Left colon (tissue), 2 donors: ENCODE measurements around the gene PKNOX2. TPM values are rescaled to one million over a fixed set of nuclear protein-coding genes. Genes with fewer than 3 reads are reported as not detected.

Source experiments
- ATAC-seq: fragments of 200-7000 bp; cut with Tn5 transposase; one replicate; pipeline ENCODE4 v1.9.1; 2020; ENCODE audit warnings: mild to moderate bottlenecking, moderate library complexity
- DNase-seq, 2 donors: peaks; one replicate each; pipeline ENCODE4 v3.0.0-alpha.2; 2020
- intact Hi-C, 2 donors: fragments of 100-400 bp; cut with DNase I in 1 of 2; cut with micrococcal nuclease in 1 of 2; formaldehyde crosslinking; loops; one replicate each; pipeline versions ENCODE4 v1.11.2 to v1.14.0; 2022; cut with DNase I, micrococcal nuclease
- total RNA-seq, 2 donors: library from RNA; stranded (reverse); fragmentation: NEBNext Ultra II Directional; extraction: Animal tissue kit (Norgen Biotek cat#: 25700); gene quantifications; one replicate each; pipeline ENCODE4 v1.2.1, GENCODE V29; 2021
- donor health status: DM: no; HTN: no; CAD: no.
- donor health status: DM: yes; HTN: yes; CAD: no.

The PKNOX2 gene
- total RNA-seq, 2 donors from 2014 or later: 0.49 to 1.5 TPM

DNA sequence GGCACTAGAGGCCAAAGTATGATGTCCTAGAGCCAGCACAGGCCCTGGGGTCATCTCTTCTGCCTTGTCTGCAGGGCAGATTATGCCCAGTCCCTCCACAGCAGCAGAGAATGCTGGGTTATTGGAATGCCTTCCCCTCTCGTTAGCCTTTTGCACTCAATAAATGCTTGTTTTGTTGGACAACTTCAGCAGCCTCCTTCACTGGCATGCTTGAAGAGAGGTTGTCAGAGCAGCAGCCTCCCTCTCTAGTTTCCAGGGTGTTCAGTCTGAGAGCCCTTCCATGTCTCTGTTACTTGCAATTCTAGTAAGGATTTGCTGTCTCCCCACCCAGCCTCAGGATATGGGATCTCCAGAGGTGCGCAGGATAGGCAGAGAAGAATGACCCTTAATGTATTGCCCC lies 82.9 kb downstream of the PKNOX2 start:
- DNase-seq (no peak), ATAC-seq (no peak)
- intact Hi-C loops: no loop called here

DNA sequence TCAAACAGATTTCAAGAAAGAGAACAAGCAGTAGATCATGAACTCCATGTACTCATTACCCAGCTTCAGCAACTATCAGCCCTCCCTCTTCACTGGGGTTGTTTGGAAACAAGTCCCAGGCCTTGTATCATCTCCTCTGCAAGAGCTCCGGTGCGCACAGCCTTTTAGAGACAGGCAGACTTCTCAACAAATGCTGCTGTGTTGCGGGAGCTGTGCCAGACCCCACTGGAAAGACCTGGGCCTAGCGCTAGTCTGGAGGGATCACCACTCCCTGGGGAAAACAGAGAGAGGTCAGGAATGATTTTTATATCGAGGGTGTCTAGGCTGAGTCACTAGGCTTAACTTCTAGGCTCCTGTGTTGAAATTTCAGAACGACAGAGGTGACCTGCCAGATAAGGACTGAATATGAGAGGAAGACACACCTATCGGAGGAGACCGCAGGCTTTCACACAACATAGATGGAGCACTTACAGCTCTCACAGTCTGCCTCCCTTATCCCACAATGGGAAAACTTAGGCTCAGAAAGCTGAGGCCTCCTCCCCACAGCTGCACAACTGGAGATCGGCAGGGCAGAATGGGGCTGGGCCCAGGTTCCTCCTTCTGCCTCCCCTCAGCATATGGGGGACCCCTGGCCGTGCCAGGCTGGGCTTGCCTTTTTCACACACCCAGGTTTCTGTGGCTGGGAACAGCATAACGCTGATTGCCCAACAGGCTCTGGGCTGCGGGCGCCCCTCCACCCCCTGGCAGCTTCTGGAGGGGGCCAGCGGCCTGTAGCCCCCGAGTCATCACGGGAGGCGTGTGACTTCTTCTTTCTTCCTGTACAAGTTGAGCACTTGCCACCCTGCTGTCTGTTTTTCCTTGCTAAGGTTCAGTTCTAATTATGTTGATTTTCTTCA lies 86.0 kb downstream of the PKNOX2 start:
- intact Hi-C loops: no loop called here
- no peak for ATAC-seq
- no peak for DNase-seq

DNA sequence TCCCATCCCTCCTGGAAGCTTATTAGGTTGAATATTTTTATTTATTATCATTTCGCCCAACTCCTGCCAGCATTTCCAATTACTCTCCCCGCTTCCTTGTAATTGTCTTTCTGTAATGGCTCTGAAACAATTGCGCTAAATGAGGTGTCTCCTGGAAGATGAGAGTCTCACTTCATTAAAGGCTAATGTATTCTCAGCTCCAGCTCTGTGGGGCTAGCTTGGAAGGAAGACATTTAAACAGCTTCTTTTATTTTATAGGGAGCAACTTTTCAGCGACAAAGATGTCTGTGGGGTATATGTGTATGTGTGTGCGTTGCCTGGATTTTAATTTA lies 86.6 kb downstream of the PKNOX2 start:
- ATAC-seq (no peak), DNase-seq (no peak)
- intact Hi-C loops: no loop called here

DNA sequence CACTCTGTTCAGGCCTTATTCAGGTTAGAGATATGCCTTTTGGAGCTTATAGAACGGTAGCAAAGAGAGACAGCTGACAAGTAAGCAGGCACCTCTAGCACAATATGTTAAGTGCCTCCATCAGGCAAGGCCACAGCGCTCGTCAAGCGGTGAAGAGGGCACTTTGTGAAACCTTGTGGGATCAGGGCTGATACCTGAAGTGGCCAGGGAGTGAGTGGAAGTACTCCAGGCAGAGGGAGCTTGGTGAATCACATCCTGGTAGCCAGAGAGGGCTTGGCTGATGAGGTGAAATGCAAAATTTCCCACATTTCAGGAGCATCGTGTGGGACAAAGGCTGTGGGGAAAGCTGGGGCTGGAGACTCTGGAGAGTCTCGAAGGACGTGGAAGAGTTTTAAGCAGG lies 87.4 kb downstream of the PKNOX2 start:
- ATAC-seq (no peak), DNase-seq (no peak)
- intact Hi-C loops: no loop called here

DNA sequence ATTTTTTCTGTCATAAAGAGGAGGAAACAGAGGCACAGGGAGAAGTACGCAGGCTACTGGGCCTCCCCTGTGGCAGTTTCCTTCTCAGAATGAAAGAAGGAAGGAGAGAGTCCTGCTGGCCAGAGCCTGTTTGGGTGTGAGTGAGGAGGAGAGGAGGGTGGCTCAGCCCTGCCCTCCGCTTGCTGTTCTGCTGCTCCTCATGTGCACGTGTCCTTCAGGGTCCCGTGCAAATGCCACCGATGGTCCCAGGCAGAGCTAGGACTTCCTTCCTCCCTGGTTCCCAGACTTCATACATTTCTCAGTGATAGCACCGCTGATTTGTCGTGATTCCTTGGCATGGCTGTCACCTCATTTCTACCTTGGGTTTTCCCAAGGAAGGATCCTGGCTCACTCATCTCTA lies 88.7 kb downstream of the PKNOX2 start:
- no peak for DNase-seq
- intact Hi-C loops: no loop called here
- no peak for ATAC-seq

GRCh38 chr11:125253795-125254525 lies 89.4 kb downstream of the PKNOX2 start:
- DNase-seq (no peak), ATAC-seq (no peak)
- intact Hi-C loops: no loop called here

DNA sequence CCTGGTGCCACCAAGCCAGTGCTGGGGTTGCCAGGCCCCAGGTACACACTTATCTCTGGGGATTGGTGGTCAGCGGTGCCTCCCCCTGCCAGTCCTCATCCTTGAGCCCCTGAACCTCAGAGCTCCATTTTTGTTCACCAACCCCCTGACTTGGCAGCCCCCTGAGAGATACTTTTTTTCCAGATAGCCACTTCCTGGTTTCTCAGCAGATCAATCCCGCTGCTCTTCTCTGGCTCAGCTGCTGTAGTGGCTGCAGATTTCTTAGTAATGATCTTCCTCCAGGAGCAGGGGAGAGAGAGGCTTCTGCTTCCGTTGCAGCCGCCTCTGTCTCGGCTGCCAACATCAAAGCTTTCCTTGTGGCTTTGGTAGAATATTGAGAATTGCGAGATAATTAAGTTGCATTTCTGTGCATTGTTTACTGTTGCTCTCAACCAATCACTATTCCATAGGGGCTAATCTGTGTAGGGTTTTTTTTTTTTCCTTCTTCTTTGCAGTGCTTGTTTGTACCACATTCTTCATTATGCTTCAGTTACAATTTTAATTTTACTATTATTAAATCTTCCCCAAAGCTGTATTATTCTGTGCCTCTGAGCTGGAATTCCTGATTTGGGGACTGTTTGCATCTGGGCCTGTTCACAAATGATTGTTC lies 92.1 kb downstream of the PKNOX2 start:
- intact Hi-C loops: no loop called here
- no peak for DNase-seq
- ATAC-seq: no peak

DNA sequence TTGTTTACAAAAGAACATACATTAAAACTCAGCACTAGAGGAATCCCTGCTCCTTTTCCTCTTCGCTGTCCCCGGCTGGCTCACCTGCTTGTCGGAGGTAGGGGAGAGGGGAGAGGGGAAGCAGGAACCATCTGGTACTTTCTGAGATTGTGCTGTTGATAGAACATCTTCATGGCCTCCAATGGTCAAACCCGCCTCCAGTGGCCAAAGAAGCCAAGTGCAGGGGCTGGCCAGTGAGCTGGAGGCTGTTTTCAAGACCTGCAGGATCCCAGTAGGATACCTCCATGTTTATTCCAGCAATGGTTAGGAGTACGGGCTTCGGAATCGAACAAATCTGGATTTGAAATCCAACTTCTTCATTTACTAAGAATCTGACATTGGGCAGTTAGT lies 92.6 kb downstream of the PKNOX2 start:
- intact Hi-C loops: no loop called here
- ATAC-seq (no peak), DNase-seq (no peak)

DNA sequence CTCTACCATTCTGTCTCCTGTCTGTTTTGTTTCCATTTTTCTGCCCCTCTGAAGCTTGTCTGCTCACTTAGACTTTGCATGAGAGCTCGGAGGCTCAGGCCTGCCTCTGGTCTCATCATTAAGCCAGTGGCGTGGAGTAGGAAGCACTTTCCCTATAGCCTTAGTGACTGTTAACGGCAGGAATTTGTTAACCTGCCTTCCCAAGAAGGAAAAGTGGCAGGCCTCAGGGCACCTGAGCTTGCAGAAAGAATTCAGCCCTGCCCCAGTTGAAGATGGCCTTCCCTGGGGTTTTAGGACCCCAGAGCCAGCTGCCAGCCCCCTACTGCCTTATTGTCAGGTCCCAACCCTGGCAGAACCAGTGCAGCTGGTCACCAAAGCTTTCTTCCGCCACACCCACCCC lies 93.2 kb downstream of the PKNOX2 start:
- intact Hi-C loops: no loop called here

GRCh38 chr11:125258291-125259032 lies 93.9 kb downstream of the PKNOX2 start:
- intact Hi-C loops: no loop called here
- ATAC-seq: no peak
- DNase-seq: no peak

More for the DNA sequence above, 93.2 kb downstream of the PKNOX2 start:
- DNase-seq (no peak), ATAC-seq (no peak)

- DNase-seq (no peak), ATAC-seq (no peak)
- intact Hi-C loops: no loop called here
Measured at GRCh38 chr11:125261588-125261987, 97.0 kb downstream of the PKNOX2 start.

DNA sequence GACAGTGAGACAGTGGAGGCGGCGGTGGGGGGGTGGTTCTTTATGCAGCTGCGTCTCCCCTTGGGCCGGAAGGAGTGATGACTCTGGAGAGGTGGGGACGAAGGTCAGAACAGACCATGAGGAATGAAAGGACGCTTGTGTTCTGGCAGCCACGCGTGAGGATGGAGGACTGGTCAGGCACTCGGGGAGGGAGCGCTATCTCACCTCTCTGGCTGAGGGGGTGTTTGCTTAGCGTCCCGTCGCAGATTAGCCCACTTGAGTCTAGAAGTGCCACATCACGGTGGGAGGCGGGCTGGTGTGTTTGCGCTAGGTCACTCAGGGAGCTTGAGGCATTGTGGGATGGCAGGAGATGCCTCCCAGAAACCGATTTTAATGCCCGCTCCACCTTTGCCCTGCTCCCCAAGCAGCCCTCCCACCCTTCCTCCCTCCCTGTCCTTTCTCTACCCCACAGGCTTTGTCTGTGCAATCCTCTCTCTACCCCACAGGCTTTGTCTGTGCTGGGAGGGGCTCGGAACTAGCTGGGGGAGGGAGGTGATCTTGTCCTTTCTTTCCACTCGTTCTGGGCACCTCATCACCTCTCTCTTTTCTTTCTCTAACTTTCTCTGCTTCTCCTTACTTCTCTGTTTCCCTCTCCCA lies 97.8 kb downstream of the PKNOX2 start:
- ATAC-seq (no peak), DNase-seq (no peak)
- intact Hi-C loops: no loop called here

GRCh38 chr11:125262830-125263218 lies 98.3 kb downstream of the PKNOX2 start:
- ATAC-seq (no peak), DNase-seq (no peak)
- intact Hi-C loops: no loop called here

DNA sequence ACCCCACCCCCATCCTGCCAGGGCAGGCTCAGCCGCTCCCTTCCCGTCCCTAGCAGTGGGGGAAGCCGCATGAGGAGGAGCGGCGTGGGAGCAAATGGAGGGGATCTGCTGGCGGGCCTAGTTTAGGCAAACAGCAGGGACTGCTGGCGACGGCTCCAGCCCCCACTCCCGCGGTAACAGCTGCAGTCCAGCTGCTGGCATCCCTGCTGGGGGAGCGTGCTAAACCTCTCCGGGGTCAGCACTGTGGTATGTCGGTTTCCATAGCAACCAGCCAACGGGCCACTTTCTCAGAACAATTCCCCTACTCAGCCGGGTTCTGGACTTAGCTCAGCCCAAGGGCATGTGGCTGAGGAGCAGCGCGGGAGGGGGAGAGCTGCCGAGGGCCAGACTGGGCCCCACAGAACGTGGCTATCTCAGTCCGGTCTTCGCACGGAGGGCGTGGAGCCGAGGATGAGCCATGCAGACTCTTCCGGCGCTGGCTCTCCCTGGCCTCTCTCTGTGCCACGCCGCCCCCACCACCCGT lies 98.8 kb downstream of the PKNOX2 start:
- intact Hi-C loops: no loop called here
- ATAC-seq: peak; percentile 22
- peak; percentile 52 to 64 for DNase-seq

GRCh38 chr11:125264100-125265022 lies 99.8 kb downstream of the PKNOX2 start:
- ATAC-seq: no peak

GRCh38 chr11:125267548-125267947 lies 103.0 kb downstream of the PKNOX2 start:
- intact Hi-C loops: no loop called here
- no peak for ATAC-seq
- no peak for DNase-seq

More at GRCh38 chr11:125264100-125265022, 99.8 kb downstream of the PKNOX2 start:
- intact Hi-C loops: no loop called here
- no peak for DNase-seq

DNA sequence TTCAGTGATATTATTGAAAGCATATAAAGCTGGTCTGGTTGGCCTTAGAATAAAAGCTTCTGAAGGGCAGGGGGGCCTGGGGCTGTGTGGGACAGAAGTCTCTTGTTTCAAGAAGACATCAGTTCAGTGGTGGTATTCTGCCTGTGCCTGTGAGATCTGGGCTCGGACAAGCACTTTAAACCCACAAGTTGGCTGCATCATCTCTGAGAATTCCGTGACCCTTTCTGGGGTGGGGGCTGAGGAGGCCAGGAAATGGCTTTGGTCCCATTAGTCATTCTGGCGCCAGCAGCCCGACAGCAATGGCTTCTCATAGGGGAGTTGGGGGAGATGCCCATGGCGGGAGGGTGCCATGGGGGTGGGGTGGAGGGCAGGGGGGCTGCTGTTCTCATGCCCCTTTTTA lies 104.1 kb downstream of the PKNOX2 start:
- ATAC-seq (no peak), DNase-seq (no peak)
- intact Hi-C loops: no loop called here

DNA sequence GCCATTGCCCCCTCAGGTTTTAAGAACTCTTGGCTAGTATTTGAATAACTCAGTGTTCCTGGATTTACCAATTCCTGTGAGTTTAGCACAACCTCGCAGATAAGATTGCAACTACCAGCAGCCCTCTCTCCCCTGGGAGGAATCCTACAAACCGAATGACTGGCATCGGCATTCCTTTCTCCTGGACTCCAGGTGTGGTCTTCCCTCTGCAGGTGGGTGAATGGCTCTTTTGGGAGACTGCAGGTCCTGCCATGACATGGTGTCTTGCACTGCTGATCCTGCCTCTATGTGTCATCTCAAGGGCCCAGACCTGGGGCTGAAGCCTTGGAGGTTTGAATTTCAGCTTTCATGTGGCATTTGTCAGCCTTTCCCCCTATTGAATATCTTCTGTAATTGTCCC lies 105.6 kb downstream of the PKNOX2 start:
- no peak for DNase-seq
- ATAC-seq: no peak
- intact Hi-C loops: no loop called here
